Fibroblast of lung (primary cell): ENCODE measurements around the gene HNRNPA2B1. TPM values are rescaled to one million over a fixed set of nuclear protein-coding genes. Genes with fewer than 3 reads are reported as not detected.

ENCODE experiments used
- DNase-seq, 2 donors: peaks; one replicate each; pipeline versions ENCODE4 v3.0.0 to v3.0.0-alpha.2; 2010; ENCODE audit warnings: low read depth in 2 of 2
- H2AFZ ChIP-seq: 2 replicates; pipeline ENCODE4 v1.5.1; 2012; ENCODE audit warnings: low read length, control low read depth, inconsistent platforms
- H3K27ac ChIP-seq: 2 replicates; pipeline ENCODE4 v1.5.1; 2011; ENCODE audit warnings: low read length, control low read depth; ENCODE audit not compliant: insufficient read depth
- H3K27me3 ChIP-seq: 2 replicates; pipeline ENCODE4 v1.5.1; 2011; ENCODE audit warnings: mild to moderate bottlenecking, low read length; ENCODE audit not compliant: control insufficient read depth, insufficient read depth
- H3K36me3 ChIP-seq: 2 replicates; pipeline ENCODE4 v1.5.1; 2011; ENCODE audit warnings: low read length; ENCODE audit not compliant: control insufficient read depth, insufficient read depth
- H3K4me1 ChIP-seq: 2 replicates; pipeline ENCODE4 v1.5.1; 2011; ENCODE audit warnings: low read length; ENCODE audit not compliant: control insufficient read depth, insufficient read depth; ENCODE audit errors: extremely low read depth
- H3K4me2 ChIP-seq: 2 replicates; pipeline ENCODE4 v1.5.1; 2011; ENCODE audit warnings: low read length, control low read depth; ENCODE audit not compliant: insufficient read depth; ENCODE audit errors: extremely low read depth
- H3K4me3 ChIP-seq, 4 experiments: fragments of 200-600 bp in 1 of 4; sonication (generic) in 1 of 4; replicated peaks in 1 of 4; 2 replicates each; pipeline ENCODE4 v1.5.1; 2011 to 2016; ENCODE audit warnings: low read length in 4 of 4, low read depth in 3 of 4, mild to moderate bottlenecking in 3 of 4, control low read depth in 2 of 4, inconsistent platforms in 1 of 4, mixed read lengths in 1 of 4; ENCODE audit not compliant: insufficient read depth in 1 of 4; ENCODE audit errors: control extremely low read depth in 1 of 4
- H3K79me2 ChIP-seq: 2 replicates; pipeline ENCODE4 v1.5.1; 2012; ENCODE audit warnings: mild to moderate bottlenecking, low read length, inconsistent platforms; ENCODE audit not compliant: control insufficient read depth, insufficient read depth
- H3K9ac ChIP-seq: 2 replicates; pipeline ENCODE4 v1.5.1; 2011; ENCODE audit warnings: mild to moderate bottlenecking, low read length, control low read depth; ENCODE audit not compliant: insufficient read depth
- H3K9me3 ChIP-seq: 2 replicates; pipeline ENCODE4 v1.5.1; 2012; ENCODE audit warnings: low read depth, low read length; ENCODE audit not compliant: control insufficient read depth, insufficient read depth
- H4K20me1 ChIP-seq: 2 replicates; pipeline ENCODE4 v1.5.1; 2011; ENCODE audit warnings: low read length; ENCODE audit not compliant: control insufficient read depth, insufficient read depth; ENCODE audit errors: extremely low read depth
- CTCF ChIP-seq, 2 donors: IDR thresholded peaks in 1 of 2; conservative IDR thresholded peaks in 1 of 2; 1 replicate in 1 of 2; 2 replicates in 1 of 2; pipeline ENCODE4 v1.5.1; 2011 to 2012; ENCODE audit warnings: low read length in 2 of 2, control low read depth in 1 of 2, inconsistent platforms in 1 of 2, low read depth in 1 of 2, mild to moderate bottlenecking in 1 of 2
- EZH2 ChIP-seq: IDR thresholded peaks from 2 replicates; pipeline ENCODE4 v1.5.1; 2012; ENCODE audit warnings: low read length, control low read depth, mild to moderate bottlenecking; ENCODE audit errors: missing control alignments
- polyA plus RNA-seq, 2 donors: library from polyadenylated mRNA; depleted of rRNA in 1 of 2; stranded (reverse) in 1 of 2; unstranded in 1 of 2; fragments of >200 nt; gene quantifications; 2 replicates each; pipeline ENCODE4 v1.2.1, GENCODE V29; 2011 to 2012; ENCODE audit warnings: missing spikeins in 1 of 2
- total RNA-seq: library from RNA; depleted of rRNA; stranded (reverse); fragments of >200 nt; gene quantifications from 2 replicates; pipeline ENCODE4 v1.2.1, GENCODE V29; 2014

HNRNPA2B1 gene
- total and polyA plus RNA-seq, 2 donors (not counting 1 experiment from before 2014, with no cell fraction given), result 82.1 to 428 TPM

- DNase-seq, result no peak
- H3K4me3 ChIP-seq, result no peak overlapping the region
- H3K4me1 ChIP-seq, result no peaks in the 10 kb centered on the region
- no peak overlapping the region for H3K9ac ChIP-seq
- no peaks in the 10 kb centered on the region for H4K20me1 ChIP-seq
- no peak overlapping the region for H3K4me2 ChIP-seq
- H2AFZ ChIP-seq, result no peak overlapping the region
- H3K27ac ChIP-seq, result no peak overlapping the region
- peaks cover 7% of the 10 kb centered on the region for H3K36me3 ChIP-seq
- no peaks in the 10 kb centered on the region for H3K27me3 ChIP-seq
- TF ChIP-seq CTCF (conservative IDR thresholded peaks at IDR 0.05 in 1 of 2, IDR thresholded peaks at IDR 0.05 in 1 of 2; ENCODE audit: low read depth in 1 of 2, low read length in 2 of 2) (no peak), EZH2 (no peak)
- peaks cover 5% of the 10 kb centered on the region for H3K79me2 ChIP-seq
- no peaks in the 10 kb centered on the region for H3K9me3 ChIP-seq
Measured at GRCh38 chr7:26213807-26214515, 13.4 kb upstream of the HNRNPA2B1 start.

- no peak overlapping the region for H3K27ac ChIP-seq
- no peaks in the 10 kb centered on the region for H4K20me1 ChIP-seq
- DNase-seq, result no peak
- H2AFZ ChIP-seq, result no peak overlapping the region
- H3K79me2 ChIP-seq, result peaks cover 5% of the 10 kb centered on the region
- no peaks in the 10 kb centered on the region for H3K4me1 ChIP-seq
- no peak overlapping the region for H3K4me2 ChIP-seq
- H3K4me3 ChIP-seq, result no peak overlapping the region
- no peak for TF ChIP-seq CTCF (conservative IDR thresholded peaks at IDR 0.05 in 1 of 2, IDR thresholded peaks at IDR 0.05 in 1 of 2; ENCODE audit: low read depth in 1 of 2, low read length in 2 of 2)
- no peak for TF ChIP-seq EZH2
- peaks cover 7% of the 10 kb centered on the region for H3K36me3 ChIP-seq
- H3K9me3 ChIP-seq, result no peaks in the 10 kb centered on the region
- no peaks in the 10 kb centered on the region for H3K27me3 ChIP-seq
- H3K9ac ChIP-seq, result no peak overlapping the region
Measured at GRCh38 chr7:26212921-26213718, 12.6 kb upstream of the HNRNPA2B1 start.

- no peak overlapping the region for H3K4me2 ChIP-seq
- TF ChIP-seq EZH2, result no peak
- TF ChIP-seq CTCF (conservative IDR thresholded peaks at IDR 0.05 in 1 of 2, IDR thresholded peaks at IDR 0.05 in 1 of 2; ENCODE audit: low read depth in 1 of 2, low read length in 2 of 2), result no peak
- peaks cover 52% of the 10 kb centered on the region for H3K79me2 ChIP-seq
- no peaks in the 10 kb centered on the region for H4K20me1 ChIP-seq
- no peak overlapping the region for H3K4me3 ChIP-seq
- no peaks in the 10 kb centered on the region for H3K27me3 ChIP-seq
- no peaks in the 10 kb centered on the region for H3K9me3 ChIP-seq
- no peak overlapping the region for H3K9ac ChIP-seq
- H3K4me1 ChIP-seq, result no peaks in the 10 kb centered on the region
- peaks cover 14% of the 10 kb centered on the region for H3K36me3 ChIP-seq
- H3K27ac ChIP-seq, result no peak overlapping the region
- no peak overlapping the region for H2AFZ ChIP-seq
- DNase-seq, result no peak
Measured at GRCh38 chr7:26208040-26208439, 7.5 kb upstream of the HNRNPA2B1 start.
